Measurements from ENCODE around the gene RNU5B-1. TPM values are rescaled to one million over a fixed set of nuclear protein-coding genes. Genes with fewer than 3 reads are reported as not detected.

RNU5B-1 gene
- total RNA-seq, 1 donor from 2014 or later, result not detected

DNA sequence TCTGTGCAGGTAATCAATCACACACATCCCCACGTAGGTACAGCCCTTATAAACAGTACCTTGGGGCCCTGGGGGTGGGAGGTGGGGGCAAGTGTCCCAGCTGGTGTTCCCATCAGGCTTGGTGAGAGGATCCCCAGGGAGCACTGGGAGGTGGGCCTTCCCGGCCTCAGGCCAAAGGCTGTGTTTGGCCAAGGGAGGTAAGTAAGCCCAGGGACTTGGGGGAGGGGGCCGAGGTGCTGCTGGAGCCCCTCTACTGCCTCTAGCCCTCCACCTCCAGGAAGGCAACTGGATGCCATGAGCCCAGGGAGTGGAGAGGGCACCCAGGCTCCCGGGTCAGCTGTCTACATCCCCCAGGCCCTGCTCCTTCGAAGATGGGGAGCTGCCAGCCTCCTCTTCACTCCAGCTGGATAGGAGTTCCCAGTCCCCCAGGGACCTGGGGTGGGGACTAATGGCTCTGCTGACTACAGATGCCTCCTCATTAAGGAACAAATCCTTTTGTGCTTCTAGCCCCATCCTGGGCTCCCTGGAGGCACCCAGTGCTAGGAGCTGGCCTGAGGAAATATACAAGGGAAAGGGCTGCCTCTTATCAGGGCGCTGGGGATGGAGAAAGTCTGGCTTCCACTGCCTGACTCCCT, 33.1 kb downstream of the RNU5B-1 start:
- H3K36me3 ChIP-seq (ENCODE audit: control insufficient read depth, insufficient read depth, low read length), result no peaks in the 10 kb centered on the region
- FAIRE-seq, result no peak

GRCh38 chr15:65338366-65338765, 33.9 kb downstream of the RNU5B-1 start:
- Histone ChIP-seq H3K4me3 (ENCODE audit: low read depth, low read length) (no peak overlapping the region), H3K27me3 (ENCODE audit: control insufficient read depth, insufficient read depth, low read length) (peaks cover 5% of the 10 kb centered on the region), H3K36me3 (ENCODE audit: control insufficient read depth, insufficient read depth, low read length) (no peaks in the 10 kb centered on the region)
- FAIRE-seq, result no peak
- TF ChIP-seq CTCF (IDR thresholded peaks at IDR 0.05; ENCODE audit: insufficient read depth, low read length, severe bottlenecking), result no peak
- no peak for DNase-seq (ENCODE audit: low read depth)

More for the DNA sequence above, 33.1 kb downstream of the RNU5B-1 start:
- H3K27me3 ChIP-seq (ENCODE audit: control insufficient read depth, insufficient read depth, low read length), result peaks cover 5% of the 10 kb centered on the region
- no peak overlapping the region for H3K4me3 ChIP-seq (ENCODE audit: low read depth, low read length)
- no peak for TF ChIP-seq CTCF (IDR thresholded peaks at IDR 0.05; ENCODE audit: insufficient read depth, low read length, severe bottlenecking)
- DNase-seq (ENCODE audit: low read depth), result no peak

GRCh38 chr15:65338823-65339222, 34.3 kb downstream of the RNU5B-1 start:
- Histone ChIP-seq H3K4me3 (ENCODE audit: low read depth, low read length) (no peak overlapping the region), H3K36me3 (ENCODE audit: control insufficient read depth, insufficient read depth, low read length) (no peaks in the 10 kb centered on the region), H3K27me3 (ENCODE audit: control insufficient read depth, insufficient read depth, low read length) (peaks cover 5% of the 10 kb centered on the region)
- DNase-seq (ENCODE audit: low read depth) (no peak), FAIRE-seq (no peak)
- TF ChIP-seq CTCF (IDR thresholded peaks at IDR 0.05; ENCODE audit: insufficient read depth, low read length, severe bottlenecking), result no peak

GRCh38 chr15:65339416-65339815, 34.9 kb downstream of the RNU5B-1 start:
- FAIRE-seq, result no peak
- no peak for DNase-seq (ENCODE audit: low read depth)
- Histone ChIP-seq H3K4me3 (ENCODE audit: low read depth, low read length) (no peak overlapping the region), H3K36me3 (ENCODE audit: control insufficient read depth, insufficient read depth, low read length) (no peaks in the 10 kb centered on the region), H3K27me3 (ENCODE audit: control insufficient read depth, insufficient read depth, low read length) (peaks cover 3% of the 10 kb centered on the region)
- TF ChIP-seq CTCF (IDR thresholded peaks at IDR 0.05; ENCODE audit: insufficient read depth, low read length, severe bottlenecking), result no peak

- no peak overlapping the region for H3K4me3 ChIP-seq (ENCODE audit: low read depth, low read length)
- H3K36me3 ChIP-seq (ENCODE audit: control insufficient read depth, insufficient read depth, low read length), result no peaks in the 10 kb centered on the region
- H3K27me3 ChIP-seq (ENCODE audit: control insufficient read depth, insufficient read depth, low read length), result peaks cover 1% of the 10 kb centered on the region
- FAIRE-seq (no peak), DNase-seq (ENCODE audit: low read depth) (no peak)
- no peak for TF ChIP-seq CTCF (IDR thresholded peaks at IDR 0.05; ENCODE audit: insufficient read depth, low read length, severe bottlenecking)
Measured at GRCh38 chr15:65339920-65340319, 35.4 kb downstream of the RNU5B-1 start.

DNA sequence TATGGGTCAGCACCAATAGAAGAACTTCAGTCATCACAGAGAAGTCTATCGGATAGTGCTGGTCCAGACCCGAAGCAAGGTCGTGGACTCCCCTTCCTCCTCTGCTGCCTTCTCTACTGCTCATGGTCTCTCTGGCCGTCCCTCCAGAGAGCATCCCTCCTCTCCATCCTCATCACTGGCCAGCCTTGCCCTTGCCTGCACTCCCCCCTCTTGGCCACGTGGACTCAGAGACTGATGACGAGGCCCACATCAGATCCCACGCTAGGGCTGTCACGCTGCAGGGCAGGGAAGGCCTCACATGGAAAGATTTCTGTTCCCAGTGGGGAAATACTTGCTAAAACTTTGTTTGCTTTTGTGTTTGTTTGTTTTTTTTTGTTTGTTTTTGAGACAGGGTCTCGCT, 38.0 kb downstream of the RNU5B-1 start:
- peak; percentile 13 for FAIRE-seq

More for the DNA sequence above, 38.0 kb downstream of the RNU5B-1 start:
- DNase-seq (ENCODE audit: low read depth), result no peak
- Histone ChIP-seq H3K4me3 (ENCODE audit: low read depth, low read length) (no peak overlapping the region), H3K36me3 (ENCODE audit: control insufficient read depth, insufficient read depth, low read length) (no peaks in the 10 kb centered on the region), H3K27me3 (ENCODE audit: control insufficient read depth, insufficient read depth, low read length) (no peaks in the 10 kb centered on the region)
- no peak for TF ChIP-seq CTCF (IDR thresholded peaks at IDR 0.05; ENCODE audit: insufficient read depth, low read length, severe bottlenecking)

All from bronchial epithelial cell (primary cell).